MM.1S (cell line): Measurements from ENCODE around the gene ASTE1.

Experiments used
- EZH2 ChIP-seq: fragments of 300-600 bp; sonication (generic); optimal IDR thresholded peaks from 2 replicates; pipeline ENCODE3; 2017; ENCODE audit warnings: low read depth, mild to moderate bottlenecking, antibody characterized with exemption, low read length, mixed read lengths
- EZH2phosphoT487 ChIP-seq: fragments of 300-600 bp; sonication (generic); IDR thresholded peaks from 2 replicates; pipeline ENCODE4 v1.6.1; 2018; ENCODE audit warnings: antibody characterized with exemption, low read length
- TF ChIP-seq, protein P1 (sequence below): fragments of 300-600 bp; sonication (generic); IDR thresholded peaks from 2 replicates; pipeline ENCODE4 v1.5.1; 2016; ENCODE audit warnings: antibody characterized with exemption, low read length, mixed read lengths

- TF ChIP-seq, protein P1, sequence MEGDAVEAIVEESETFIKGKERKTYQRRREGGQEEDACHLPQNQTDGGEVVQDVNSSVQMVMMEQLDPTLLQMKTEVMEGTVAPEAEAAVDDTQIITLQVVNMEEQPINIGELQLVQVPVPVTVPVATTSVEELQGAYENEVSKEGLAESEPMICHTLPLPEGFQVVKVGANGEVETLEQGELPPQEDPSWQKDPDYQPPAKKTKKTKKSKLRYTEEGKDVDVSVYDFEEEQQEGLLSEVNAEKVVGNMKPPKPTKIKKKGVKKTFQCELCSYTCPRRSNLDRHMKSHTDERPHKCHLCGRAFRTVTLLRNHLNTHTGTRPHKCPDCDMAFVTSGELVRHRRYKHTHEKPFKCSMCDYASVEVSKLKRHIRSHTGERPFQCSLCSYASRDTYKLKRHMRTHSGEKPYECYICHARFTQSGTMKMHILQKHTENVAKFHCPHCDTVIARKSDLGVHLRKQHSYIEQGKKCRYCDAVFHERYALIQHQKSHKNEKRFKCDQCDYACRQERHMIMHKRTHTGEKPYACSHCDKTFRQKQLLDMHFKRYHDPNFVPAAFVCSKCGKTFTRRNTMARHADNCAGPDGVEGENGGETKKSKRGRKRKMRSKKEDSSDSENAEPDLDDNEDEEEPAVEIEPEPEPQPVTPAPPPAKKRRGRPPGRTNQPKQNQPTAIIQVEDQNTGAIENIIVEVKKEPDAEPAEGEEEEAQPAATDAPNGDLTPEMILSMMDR: no peak
- TF ChIP-seq EZH2: no peak
- TF ChIP-seq EZH2phosphoT487: no peak
Measured at GRCh38 chr3:131004603-131005002, 22.0 kb downstream of the ASTE1 start.
